HUES48 (cell line): Measurements from ENCODE around the gene SEPTIN12.
A peak's percentile ranks its signal among the peaks of the same experiment; 100 is the strongest.

Source experiments
- H3K27ac ChIP-seq: one replicate; pipeline ENCODE4 v1.7.0; 2013; ENCODE audit warnings: low read depth, low read length, inconsistent platforms
- H3K27me3 ChIP-seq: 2 replicates; pipeline ENCODE4 v1.6.1; 2013; ENCODE audit warnings: mild to moderate bottlenecking, low read length; ENCODE audit not compliant: control insufficient read depth, insufficient read depth
- H3K36me3 ChIP-seq: 2 replicates; pipeline ENCODE4 v1.6.1; 2013; ENCODE audit warnings: low read length; ENCODE audit not compliant: control insufficient read depth, insufficient read depth
- H3K4me1 ChIP-seq: 2 replicates; pipeline ENCODE4 v1.6.1; 2013; ENCODE audit warnings: mild to moderate bottlenecking, low read length; ENCODE audit not compliant: control insufficient read depth, insufficient read depth
- H3K4me3 ChIP-seq: 2 replicates; pipeline ENCODE4 v1.5.1; 2013; ENCODE audit warnings: mild to moderate bottlenecking, low read depth, low read length
- H3K9ac ChIP-seq: 2 replicates; pipeline ENCODE4 v1.6.1; 2013; ENCODE audit warnings: mild to moderate bottlenecking, low read depth, low read length, moderate library complexity
- H3K9me3 ChIP-seq: 2 replicates; pipeline ENCODE4 v1.6.1; 2013; ENCODE audit warnings: low read length; ENCODE audit not compliant: control insufficient read depth, insufficient read depth

Gene SEPTIN12

GRCh38 chr16:4783251-4783950, 4.7 kb downstream of the SEPTIN12 start:
- Histone ChIP-seq H3K9me3 (no peaks in the 10 kb centered on the region), H3K4me1 (peaks cover 7% of the 10 kb centered on the region), H3K27me3 (no peaks in the 10 kb centered on the region), H3K9ac (no peak overlapping the region), H3K27ac (no peak overlapping the region), H3K36me3 (no peaks in the 10 kb centered on the region), H3K4me3 (no peak overlapping the region)

GRCh38 chr16:4780235-4780634, 7.9 kb downstream of the SEPTIN12 start:
- H3K36me3 ChIP-seq: no peaks in the 10 kb centered on the region
- H3K9ac ChIP-seq: no peak overlapping the region
- no peaks in the 10 kb centered on the region for H3K27me3 ChIP-seq
- no peaks in the 10 kb centered on the region for H3K4me1 ChIP-seq
- H3K27ac ChIP-seq: no peak overlapping the region
- H3K9me3 ChIP-seq: no peaks in the 10 kb centered on the region
- no peak overlapping the region for H3K4me3 ChIP-seq

- H3K27ac ChIP-seq: no peak overlapping the region
- H3K9ac ChIP-seq: no peak overlapping the region
- H3K9me3 ChIP-seq: no peaks in the 10 kb centered on the region
- H3K36me3 ChIP-seq: no peaks in the 10 kb centered on the region
- H3K27me3 ChIP-seq: no peaks in the 10 kb centered on the region
- no peaks in the 10 kb centered on the region for H3K4me1 ChIP-seq
- H3K4me3 ChIP-seq: no peak overlapping the region
Observed at GRCh38 chr16:4778050-4778392, 10.1 kb downstream of the SEPTIN12 start.

GRCh38 chr16:4777339-4778049, 10.7 kb downstream of the SEPTIN12 start:
- H3K9me3 ChIP-seq: no peaks in the 10 kb centered on the region
- no peaks in the 10 kb centered on the region for H3K4me1 ChIP-seq
- H3K4me3 ChIP-seq: no peak overlapping the region
- H3K27me3 ChIP-seq: no peaks in the 10 kb centered on the region
- H3K36me3 ChIP-seq: no peaks in the 10 kb centered on the region
- no peak overlapping the region for H3K27ac ChIP-seq
- no peak overlapping the region for H3K9ac ChIP-seq

GRCh38 chr16:4776141-4776705, 11.9 kb downstream of the SEPTIN12 start:
- Histone ChIP-seq H3K27ac (no peak overlapping the region), H3K4me3 (no peak overlapping the region), H3K9ac (no peak overlapping the region), H3K4me1 (no peaks in the 10 kb centered on the region), H3K9me3 (no peaks in the 10 kb centered on the region), H3K36me3 (no peaks in the 10 kb centered on the region), H3K27me3 (no peaks in the 10 kb centered on the region)

GRCh38 chr16:4775005-4775404, 13.1 kb downstream of the SEPTIN12 start:
- no peaks in the 10 kb centered on the region for H3K9me3 ChIP-seq
- no peak overlapping the region for H3K9ac ChIP-seq
- no peaks in the 10 kb centered on the region for H3K27me3 ChIP-seq
- H3K4me3 ChIP-seq: no peak overlapping the region
- H3K27ac ChIP-seq: no peak overlapping the region
- H3K36me3 ChIP-seq: no peaks in the 10 kb centered on the region
- H3K4me1 ChIP-seq: no peaks in the 10 kb centered on the region

- no peak overlapping the region for H3K27ac ChIP-seq
- H3K9me3 ChIP-seq: no peaks in the 10 kb centered on the region
- peaks cover 3% of the 10 kb centered on the region; the same call in 1 of the 2 replicates for H3K4me1 ChIP-seq
- no peaks in the 10 kb centered on the region for H3K27me3 ChIP-seq
- no peak overlapping the region for H3K9ac ChIP-seq
- H3K4me3 ChIP-seq: no peak overlapping the region
- H3K36me3 ChIP-seq: no peaks in the 10 kb centered on the region
Observed at GRCh38 chr16:4772351-4772750, 15.8 kb downstream of the SEPTIN12 start.

GRCh38 chr16:4771646-4772045, 16.5 kb downstream of the SEPTIN12 start:
- H3K27ac ChIP-seq: no peak overlapping the region
- H3K9me3 ChIP-seq: no peaks in the 10 kb centered on the region
- peaks cover 3% of the 10 kb centered on the region; the same call in 1 of the 2 replicates for H3K4me1 ChIP-seq
- no peaks in the 10 kb centered on the region for H3K27me3 ChIP-seq
- H3K4me3 ChIP-seq: no peak overlapping the region
- no peak overlapping the region for H3K9ac ChIP-seq
- H3K36me3 ChIP-seq: no peaks in the 10 kb centered on the region

GRCh38 chr16:4769306-4769638, 18.9 kb downstream of the SEPTIN12 start:
- H3K27ac ChIP-seq: peak overlapping the region; percentile 46
- peaks cover 3% of the 10 kb centered on the region for H3K4me1 ChIP-seq
- H3K9me3 ChIP-seq: no peaks in the 10 kb centered on the region
- peaks cover 12% of the 10 kb centered on the region for H3K36me3 ChIP-seq
- no peaks in the 10 kb centered on the region for H3K27me3 ChIP-seq
- no peak overlapping the region for H3K9ac ChIP-seq
- peak overlapping the region; percentile 63 for H3K4me3 ChIP-seq

- Histone ChIP-seq H3K36me3 (peaks cover 17% of the 10 kb centered on the region), H3K27me3 (no peaks in the 10 kb centered on the region), H3K4me1 (peaks cover 3% of the 10 kb centered on the region), H3K27ac (peak overlapping the region; percentile 67), H3K9ac (no peak overlapping the region), H3K4me3 (peak overlapping the region; percentile 68), H3K9me3 (no peaks in the 10 kb centered on the region)
Observed at GRCh38 chr16:4768549-4769305, 19.4 kb downstream of the SEPTIN12 start.
